Endothelial cell of umbilical vein (primary cell): ENCODE data around the gene ZGLP1. TPM values are rescaled to one million over a fixed set of nuclear protein-coding genes. Genes with fewer than 3 reads are reported as not detected.

Source experiments
- BruUV-seq: library from RNA; stranded (reverse); fragments of 400-500 nt; replicated peaks from 2 replicates; lab custom pipeline; 2021; lab: Mats Ljungman, UMichigan
- CTCF ChIA-PET: fragments of 300-600, 350-600 bp; sonication (Branson Sonifier 250); formaldehyde crosslinking; loops from one replicate; lab custom pipeline; 2021; ENCODE audit warnings: antibody characterized with exemption, inconsistent platforms; lab: Charles Lee
- POLR2A ChIA-PET: fragments of 300-600, 350-600 bp; sonication (Branson Sonifier 250); formaldehyde crosslinking; loops from one replicate; lab custom pipeline; 2021; ENCODE audit warnings: antibody characterized with exemption, inconsistent platforms; lab: Charles Lee
- DNase-seq: peaks from one replicate; pipeline ENCODE4 v3.0.0-alpha.2; 2011; ENCODE audit warnings: low read depth, low spot score
- FAIRE-seq: peaks from 2 replicates; lab custom pipeline; 2011; peaks lifted over from hg19 to GRCh38; lab: Jason Lieb, UNC
- H2AFZ ChIP-seq: 2 replicates; pipeline ENCODE4 v1.6.0; 2012; ENCODE audit warnings: low read depth, low read length, control low read depth, inconsistent platforms
- H3K27ac ChIP-seq: 2 replicates; pipeline ENCODE4 v1.5.1; 2011; ENCODE audit warnings: low read depth, mild to moderate bottlenecking, control low read depth, low read length, moderate library complexity; ENCODE audit not compliant: insufficient read depth
- H3K27me3 ChIP-seq, 2 experiments: 2 replicates each; pipeline versions ENCODE4 v1.6.0 to v1.6.1; 2011; ENCODE audit warnings: low read length in 2 of 2, mixed read lengths in 1 of 2; ENCODE audit not compliant: control insufficient read depth in 2 of 2, insufficient read depth in 2 of 2
- H3K36me3 ChIP-seq, 2 experiments: 2 replicates in 1 of 2; 3 replicates in 1 of 2; pipeline ENCODE4 v1.5.1; 2011; ENCODE audit warnings: low read length in 2 of 2, mild to moderate bottlenecking in 1 of 2, moderate library complexity in 1 of 2; ENCODE audit not compliant: control insufficient read depth in 2 of 2, insufficient read depth in 2 of 2; ENCODE audit errors: extremely low read depth in 1 of 2
- H3K4me1 ChIP-seq: 3 replicates; pipeline ENCODE4 v1.5.1; 2011; ENCODE audit warnings: mild to moderate bottlenecking, low read length; ENCODE audit not compliant: control insufficient read depth, insufficient read depth; ENCODE audit errors: extremely low read depth
- H3K4me2 ChIP-seq: 2 replicates; pipeline ENCODE4 v1.6.1; 2011; ENCODE audit warnings: low read length, control low read depth, mixed read lengths; ENCODE audit not compliant: insufficient read depth
- H3K4me3 ChIP-seq, 3 experiments: fragments of 200-600 bp in 1 of 3; sonication (generic), shearing (Covaris generic) in 1 of 3; replicated peaks in 1 of 3; 2 replicates each; pipeline ENCODE4 v1.5.1; 2011 to 2016; ENCODE audit warnings: control low read depth in 3 of 3, low read length in 3 of 3, mild to moderate bottlenecking in 2 of 3, inconsistent platforms in 1 of 3, low read depth in 1 of 3, moderate library complexity in 1 of 3; ENCODE audit not compliant: insufficient read depth in 1 of 3
- H3K79me2 ChIP-seq: 2 replicates; pipeline ENCODE4 v1.6.0; 2012; ENCODE audit warnings: low read length, inconsistent platforms; ENCODE audit not compliant: control insufficient read depth, insufficient read depth
- H3K9ac ChIP-seq: replicated peaks from 2 replicates; pipeline ENCODE3; 2011; ENCODE audit warnings: low read length, control low read depth; ENCODE audit not compliant: insufficient read depth; ENCODE audit errors: extremely low read depth
- H3K9me1 ChIP-seq: replicated peaks from 3 replicates; pipeline ENCODE4 v1.6.0; 2011; ENCODE audit warnings: mild to moderate bottlenecking, low read length; ENCODE audit not compliant: control insufficient read depth, insufficient read depth; ENCODE audit errors: extremely low read depth
- H3K9me3 ChIP-seq: replicated peaks from 2 replicates; pipeline ENCODE4 v1.5.1; 2012; ENCODE audit warnings: low read length, inconsistent platforms; ENCODE audit not compliant: control insufficient read depth, insufficient read depth
- H4K20me1 ChIP-seq: replicated peaks from 2 replicates; pipeline ENCODE3; 2011; ENCODE audit warnings: mild to moderate bottlenecking, low read length; ENCODE audit not compliant: control insufficient read depth, insufficient read depth; ENCODE audit errors: extremely low read depth
- CTCF ChIP-seq, 2 donors: IDR thresholded peaks; 1 replicate in 1 of 2; 2 replicates in 1 of 2; pipeline ENCODE4 v1.5.1; 2011; ENCODE audit warnings: low read length in 2 of 2, mild to moderate bottlenecking in 2 of 2, moderate library complexity in 2 of 2, control low read depth in 1 of 2, inconsistent platforms in 1 of 2, low read depth in 1 of 2; ENCODE audit not compliant: insufficient read depth in 1 of 2; ENCODE audit errors: extremely low read depth in 1 of 2
- EZH2 ChIP-seq: IDR thresholded peaks from 2 replicates; pipeline ENCODE4 v1.6.1; 2012; ENCODE audit warnings: borderline replicate concordance, low read depth, mild to moderate bottlenecking, moderate library complexity, low read length, inconsistent platforms; ENCODE audit not compliant: severe bottlenecking
- FOS ChIP-seq: IDR thresholded peaks from 2 replicates; pipeline ENCODE4 v1.6.1; 2011; ENCODE audit warnings: mild to moderate bottlenecking, low read length, moderate library complexity, borderline replicate concordance; ENCODE audit not compliant: insufficient read depth
- GATA2 ChIP-seq: IDR thresholded peaks from 2 replicates; pipeline ENCODE4 v1.7.0; 2011; ENCODE audit warnings: low read depth, mild to moderate bottlenecking, moderate library complexity, mixed read lengths, low read length; ENCODE audit not compliant: insufficient read length, insufficient read depth
- JUN ChIP-seq: IDR thresholded peaks from 2 replicates; pipeline ENCODE4 v1.6.1; 2011; ENCODE audit warnings: borderline replicate concordance, low read depth; ENCODE audit not compliant: insufficient read length, insufficient read depth
- MYC ChIP-seq: IDR thresholded peaks from one replicate; pipeline ENCODE4 v1.6.1; 2011; ENCODE audit warnings: mild to moderate bottlenecking, low read depth, low read length
- POLR2A ChIP-seq: IDR thresholded peaks from 2 replicates; pipeline ENCODE4 v1.6.1; 2012; ENCODE audit warnings: low read depth, mild to moderate bottlenecking, control low read depth, low read length
- POLR2AphosphoS5 ChIP-seq: IDR thresholded peaks from 2 replicates; pipeline ENCODE4 v1.6.1; 2012; ENCODE audit warnings: low read depth, mild to moderate bottlenecking, control low read depth, low read length, moderate library complexity; ENCODE audit not compliant: insufficient read depth
- dilution Hi-C: fragments of 300-500 bp; cut with MboI; formaldehyde crosslinking; loops from one replicate; pipeline ENCODE4 v1.15.0; 2019; ENCODE audit warnings: low sequenced_read_pairs; ENCODE audit not compliant: extremely low pct_ligation_motif_present
- intact Hi-C: fragments of 100-400 bp; cut with micrococcal nuclease; formaldehyde crosslinking; loops from one replicate; pipeline ENCODE4 v1.10.0; 2022
- polyA plus RNA-seq, 4 experiments: library from polyadenylated mRNA; depleted of rRNA in 3 of 4; stranded (reverse) in 3 of 4; unstranded in 1 of 4; fragments of >200 nt; gene quantifications; 2 replicates each; pipeline versions ENCODE4 v1.2.1 to v1.2.3, GENCODE V29; 2011 to 2012; ENCODE audit warnings: missing spikeins in 1 of 4
- total RNA-seq: library from RNA; stranded (reverse); gene quantifications from 2 replicates; pipeline ENCODE4 v1.2.3, GENCODE V29; 2021
- TF ChIP-seq, protein P1 (sequence below): IDR thresholded peaks from 2 replicates; pipeline ENCODE4 v1.6.1; 2011; ENCODE audit not compliant: insufficient read depth, insufficient read length

Gene ZGLP1
- total and polyA plus RNA-seq, 2 donors (not counting 3 experiments of a cell fraction or from before 2014, with no cell fraction given), result 1.6 to 2.9 TPM

DNA sequence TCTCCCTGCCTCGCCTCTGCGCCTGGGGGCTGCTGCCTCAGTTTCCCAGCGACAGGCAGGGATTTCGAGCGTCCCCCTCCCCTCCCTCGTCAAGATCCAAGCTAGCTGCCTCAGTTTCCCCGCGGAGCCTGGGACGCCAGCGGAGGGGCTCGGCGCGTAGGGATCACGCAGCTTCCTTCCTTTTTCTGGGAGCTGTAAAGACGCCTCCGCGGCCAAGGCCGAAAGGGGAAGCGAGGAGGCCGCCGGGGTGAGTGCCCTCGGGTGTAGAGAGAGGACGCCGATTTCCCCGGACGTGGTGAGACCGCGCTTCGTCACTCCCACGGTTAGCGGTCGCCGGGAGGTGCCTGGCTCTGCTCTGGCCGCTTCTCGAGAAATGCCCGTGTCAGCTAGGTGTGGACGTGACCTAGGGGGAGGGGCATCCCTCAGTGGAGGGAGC is 39.4 kb downstream of the ZGLP1 start:
- CTCF ChIA-PET, result interaction anchor here (0.9 to 9.0 kb wide), 23 partner anchors 12 to 154 kb away, joined by 3 to 411 read pairs (median 6); partner anchors contain the start of genes CDC37, FDX2, ICAM5 and RAVER1
- no peak for TF ChIP-seq MYC
- no peak for TF ChIP-seq POLR2AphosphoS5
- TF ChIP-seq, protein P1, sequence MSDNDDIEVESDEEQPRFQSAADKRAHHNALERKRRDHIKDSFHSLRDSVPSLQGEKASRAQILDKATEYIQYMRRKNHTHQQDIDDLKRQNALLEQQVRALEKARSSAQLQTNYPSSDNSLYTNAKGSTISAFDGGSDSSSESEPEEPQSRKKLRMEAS, result no peak
- no peak for TF ChIP-seq FOS
- TF ChIP-seq GATA2, result no peak
- TF ChIP-seq CTCF (IDR thresholded peaks at IDR 0.05; ENCODE audit: extremely low read depth in 1 of 2, insufficient read depth in 1 of 2, low read depth in 1 of 2, low read length in 2 of 2), result no peak
- TF ChIP-seq EZH2, result no peak
- no peak for TF ChIP-seq POLR2A
- no peak for TF ChIP-seq JUN
- BruUV-seq, result no TSS peak
- Histone ChIP-seq H3K9me1 (no peaks in the 10 kb centered on the region), H3K4me2 (peak overlapping the region; percentile 50), H2AFZ (peak overlapping the region; percentile 9), H3K4me3 (peak overlapping the region in 1 of 3 experiments; percentile 7), H3K9ac (peak overlapping the region; percentile 61), H3K27me3 (no peaks in the 10 kb centered on the region), H3K36me3 (no peaks in the 10 kb centered on the region), H3K79me2 (no peaks in the 10 kb centered on the region), H3K27ac (peak overlapping the region; percentile 73), H3K4me1 (peaks cover 36% of the 10 kb centered on the region), H3K9me3 (no peaks in the 10 kb centered on the region), H4K20me1 (no peaks in the 10 kb centered on the region)
- FAIRE-seq (no peak), DNase-seq (no peak)
- intact Hi-C loops (loop anchor here (1.0 to 5.0 kb wide), 3 partner anchors 17 to 63 kb away; partner anchors contain the start of genes FDX2, ICAM4 and RAVER1), dilution Hi-C loops (no loop called here)
- POLR2A ChIA-PET, result interaction anchor here (1.4 to 2.6 kb wide), 5 partner anchors 17 to 119 kb away, joined by 6 to 15 read pairs (median 13); partner anchors contain the start of genes ICAM4, ICAM5 and RAVER1
